A549 (cell line): Measurements from ENCODE around the gene FAM151A. TPM values are rescaled to one million over a fixed set of nuclear protein-coding genes. Genes with fewer than 3 reads are reported as not detected.

Source experiments
- ATAC-seq, 2 experiments: fragments of 200-7000 bp in 1 of 2; fragments of >200 bp in 1 of 2; cut with Nextera tagmentation in 1 of 2; cut with Tn5 transposase in 1 of 2; 3 replicates each; pipeline versions ENCODE4 v1.8.0 to v1.9.1; 2018 to 2020; ENCODE audit warnings: mild to moderate bottlenecking in 1 of 2, moderate library complexity in 1 of 2
- CTCF ChIA-PET: fragments of 300-600 bp; sonication (Branson Sonifier 250); formaldehyde crosslinking; extraction: SDS; loops from one replicate; lab custom pipeline; 2021; ENCODE audit warnings: antibody characterized with exemption, inconsistent platforms; lab: Yijun Ruan, JAX
- POLR2A ChIA-PET: fragments of 350-600 bp; formaldehyde crosslinking; extraction: SDS; loops from one replicate; lab custom pipeline; 2021; ENCODE audit warnings: antibody characterized with exemption, inconsistent platforms; lab: Yijun Ruan, JAX
- DNase-seq, 2 experiments: peaks; one replicate each; pipeline versions ENCODE4 v3.0.0 to v3.0.0-alpha.2; 2011 to 2016; ENCODE audit warnings: low read depth in 1 of 2, low spot score in 1 of 2
- FAIRE-seq: peaks from 2 replicates; lab custom pipeline; 2011; peaks lifted over from hg19 to GRCh38; lab: Jason Lieb, UNC
- H3K27ac ChIP-seq, 2 experiments: fragments of >200 bp; sonication (Bioruptor Twin); formaldehyde crosslinking; 3 replicates each; pipeline ENCODE4 v1.5.1; 2016 to 2017
- H3K4me1 ChIP-seq: fragments of >200 bp; sonication (Bioruptor Twin); formaldehyde crosslinking; 3 replicates; pipeline ENCODE4 v1.6.1; 2016
- H3K4me2 ChIP-seq: fragments of >200 bp; sonication (Bioruptor Twin); formaldehyde crosslinking; 3 replicates; pipeline ENCODE4 v1.6.1; 2016
- H3K4me3 ChIP-seq: fragments of >200 bp; sonication (Bioruptor Twin); formaldehyde crosslinking; 3 replicates; pipeline ENCODE4 v1.5.1; 2016
- H3K9me3 ChIP-seq: fragments of >200 bp; sonication (Bioruptor Twin); formaldehyde crosslinking; 3 replicates; pipeline ENCODE4 v1.6.1; 2016
- BCL3 ChIP-seq: fragments of >200 bp; sonication (Bioruptor Twin); formaldehyde crosslinking; IDR thresholded peaks from 3 replicates; pipeline ENCODE4 v1.6.1; 2016
- CHD2 ChIP-seq: fragments of 150-350 bp; IDR thresholded peaks from 2 replicates; pipeline ENCODE4 v1.6.1; 2014; ENCODE audit warnings: low read length; ENCODE audit not compliant: partially characterized antibody
- EP300 ChIP-seq, 2 experiments: fragments of >200 bp; sonication (Bioruptor Twin); formaldehyde crosslinking; IDR thresholded peaks; 2 replicates in 1 of 2; 3 replicates in 1 of 2; pipeline ENCODE4 v1.6.1; 2016 to 2017
- ESRRA ChIP-seq: fragments of 150-350 bp; IDR thresholded peaks from 2 replicates; pipeline ENCODE4 v1.6.1; 2014; ENCODE audit warnings: mild to moderate bottlenecking, low read length, borderline replicate concordance
- FOXS1 ChIP-seq: fragments of 250-450 bp; sonication (Bioruptor Pico); IDR thresholded peaks from 2 replicates; pipeline ENCODE4 v1.5.0; 2020; ENCODE audit warnings: mild to moderate bottlenecking, moderate library complexity
- GATA3 ChIP-seq: IDR thresholded peaks from 2 replicates; pipeline ENCODE4 v1.6.1; 2012; ENCODE audit warnings: borderline replicate concordance
- HDAC2 ChIP-seq: fragments of 200-600 bp; sonication (generic); IDR thresholded peaks from 2 replicates; pipeline ENCODE4 v1.6.1; 2016
- HES2 ChIP-seq: fragments of >200 bp; sonication (Bioruptor Twin); formaldehyde crosslinking; IDR thresholded peaks from 2 replicates; pipeline ENCODE4 v1.6.1; 2016
- JUNB ChIP-seq: fragments of >200 bp; sonication (Bioruptor Twin); formaldehyde crosslinking; IDR thresholded peaks from 2 replicates; pipeline ENCODE4 v1.6.1; 2016
- KDM1A ChIP-seq: fragments of 200-600 bp; sonication (generic); IDR thresholded peaks from 2 replicates; pipeline ENCODE4 v1.6.1; 2016; ENCODE audit warnings: low read depth, mild to moderate bottlenecking
- NFE2L2 ChIP-seq: fragments of 150-350 bp; conservative IDR thresholded peaks from 2 replicates; pipeline ENCODE4 v1.6.1; 2014; ENCODE audit warnings: low read length
- NR3C1 ChIP-seq: fragments of >200 bp; sonication (Bioruptor Twin); formaldehyde crosslinking; IDR thresholded peaks from 3 replicates; pipeline ENCODE4 v1.6.1; 2017
- PHF8 ChIP-seq: fragments of 200-600 bp; sonication (generic); IDR thresholded peaks from 2 replicates; pipeline ENCODE4 v1.6.1; 2016; ENCODE audit warnings: low read depth, mild to moderate bottlenecking, antibody characterized with exemption, moderate library complexity, borderline replicate concordance
- POLR2AphosphoS2 ChIP-seq: conservative IDR thresholded peaks from 2 replicates; pipeline ENCODE4 v1.6.1; 2012; ENCODE audit warnings: low read length, improper control_type of control experiment, inconsistent platforms
- RARB ChIP-seq: fragments of 250-450 bp; sonication (Bioruptor Pico); IDR thresholded peaks from 2 replicates; pipeline ENCODE4 v1.8.0; 2021; ENCODE audit warnings: mild to moderate bottlenecking, moderate library complexity
- RCOR1 ChIP-seq: fragments of 150-350 bp; IDR thresholded peaks from 2 replicates; pipeline ENCODE4 v1.6.1; 2014; ENCODE audit warnings: antibody characterized with exemption, low read length, low read depth
- REST ChIP-seq: fragments of 200-600 bp; sonication (generic); IDR thresholded peaks from 2 replicates; pipeline ENCODE4 v1.6.1; 2016; ENCODE audit warnings: antibody characterized with exemption, mild to moderate bottlenecking, moderate library complexity
- TFCP2L1 ChIP-seq: fragments of 250-450 bp; sonication (Bioruptor Pico); IDR thresholded peaks from 2 replicates; pipeline ENCODE4 v1.5.0; 2021; ENCODE audit warnings: mild to moderate bottlenecking
- TP53 ChIP-seq: fragments of 250-450 bp; sonication (Bioruptor Pico); IDR thresholded peaks from 2 replicates; pipeline ENCODE4 v1.5.0; 2021; ENCODE audit warnings: mild to moderate bottlenecking, moderate library complexity
- ZC3H11A ChIP-seq: fragments of 450-650 bp; IDR thresholded peaks from 2 replicates; pipeline ENCODE4 v1.6.1; 2014; ENCODE audit warnings: antibody characterized with exemption, mild to moderate bottlenecking
- ZFP36 ChIP-seq: fragments of 450-650 bp; IDR thresholded peaks from 2 replicates; pipeline ENCODE4 v1.6.1; 2014; ENCODE audit warnings: borderline replicate concordance; ENCODE audit not compliant: partially characterized antibody
- WGBS: methylation state at CpG from one replicate; pipeline ENCODE4 v1.1.6; 2017; ENCODE audit errors: missing lambda C conversion rate; 5-methylcytosine and 5-hydroxymethylcytosine counted together
- polyA plus RNA-seq, 4 experiments: library from polyadenylated mRNA; depleted of rRNA in 3 of 4; stranded (reverse); fragments of >200 nt; fragmentation: RNase III in 1 of 4; extraction: RNeasy Plus Mini Kit Qiagen cat#74134 plus additional on column Dnase treatment in 1 of 4; gene quantifications; 2 replicates in 3 of 4; 3 replicates in 1 of 4; pipeline ENCODE4 v1.2.3, GENCODE V29; 2011 to 2017

Gene FAM151A
- polyA plus RNA-seq, 2 of the 4 experiments (the other 2 are of a cell fraction) = not detected

GRCh38 chr1:54571326-54571725, 52.0 kb downstream of the FAM151A start:
- ChIA-PET POLR2A (no interaction called here), CTCF (interaction anchor here (1.4 kb wide), 1 partner anchor 20 kb away, joined by 3 read pairs; no protein-coding TSS in a partner anchor)
- Histone ChIP-seq H3K27ac (no peak overlapping the region), H3K4me3 (no peak overlapping the region), H3K9me3 (no peaks in the 10 kb centered on the region), H3K4me1 (no peaks in the 10 kb centered on the region), H3K4me2 (no peak overlapping the region)
- TF ChIP-seq TFCP2L1 (CRISPR knock-in tag) = no peak
- TF ChIP-seq ZC3H11A = no peak
- TF ChIP-seq NR3C1 = no peak
- no peak for TF ChIP-seq FOXS1 (CRISPR knock-in tag)
- DNase-seq = no peak
- ATAC-seq = no peak
- WGBS = 80% methylated on average over 3 of the region's 3 CpGs
- no peak for FAIRE-seq

- FAIRE-seq (no peak), DNase-seq (no peak), ATAC-seq (no peak)
- H3K4me2 ChIP-seq = no peak overlapping the region
- ChIA-PET POLR2A (no interaction called here), CTCF (no interaction called here)
- WGBS = 86% methylated on average over 5 of the region's 5 CpGs
- H3K27ac ChIP-seq = no peak overlapping the region
- H3K4me3 ChIP-seq = no peak overlapping the region
- no peak for TF ChIP-seq JUNB
- TF ChIP-seq POLR2AphosphoS2 = no peak
- TF ChIP-seq ZFP36 = no peak
- TF ChIP-seq EP300 (IDR thresholded peaks at IDR 0.05) = no peak
- TF ChIP-seq RCOR1 = no peak
- no peak for TF ChIP-seq KDM1A
- TF ChIP-seq BCL3 = no peak
- TF ChIP-seq REST = no peak
- no peaks in the 10 kb centered on the region for H3K9me3 ChIP-seq
- H3K4me1 ChIP-seq = no peaks in the 10 kb centered on the region
Measured at GRCh38 chr1:54570161-54570560, 53.2 kb downstream of the FAM151A start.

GRCh38 chr1:54569339-54569738, 54.0 kb downstream of the FAM151A start:
- FAIRE-seq (no peak), DNase-seq (no peak), ATAC-seq (no peak)
- TF ChIP-seq TFCP2L1 (CRISPR knock-in tag) (no peak), ESRRA (no peak), GATA3 (no peak), CHD2 (no peak), PHF8 (no peak), HES2 (no peak), NR3C1 (no peak), TP53 (no peak), RCOR1 (no peak), RARB (CRISPR knock-in tag) (no peak), ZC3H11A (no peak), HDAC2 (no peak), NFE2L2 (no peak)
- no peak overlapping the region for H3K27ac ChIP-seq
- WGBS = 76% methylated on average over 4 of the region's 4 CpGs
- H3K9me3 ChIP-seq = no peaks in the 10 kb centered on the region
- ChIA-PET CTCF (no interaction called here), POLR2A (no interaction called here)
- no peaks in the 10 kb centered on the region for H3K4me1 ChIP-seq
- no peak overlapping the region for H3K4me3 ChIP-seq
- no peak overlapping the region for H3K4me2 ChIP-seq
